ENCODE results near the gene TOR4A. TPM values are rescaled to one million over a fixed set of nuclear protein-coding genes. Genes with fewer than 3 reads are reported as not detected.
A peak's percentile ranks its signal among the peaks of the same experiment; 100 is the strongest.

Gene TOR4A
- total and polyA plus RNA-seq, 3 donors from 2014 or later = 2.1 to 4.5 (median 3.4) TPM

DNA sequence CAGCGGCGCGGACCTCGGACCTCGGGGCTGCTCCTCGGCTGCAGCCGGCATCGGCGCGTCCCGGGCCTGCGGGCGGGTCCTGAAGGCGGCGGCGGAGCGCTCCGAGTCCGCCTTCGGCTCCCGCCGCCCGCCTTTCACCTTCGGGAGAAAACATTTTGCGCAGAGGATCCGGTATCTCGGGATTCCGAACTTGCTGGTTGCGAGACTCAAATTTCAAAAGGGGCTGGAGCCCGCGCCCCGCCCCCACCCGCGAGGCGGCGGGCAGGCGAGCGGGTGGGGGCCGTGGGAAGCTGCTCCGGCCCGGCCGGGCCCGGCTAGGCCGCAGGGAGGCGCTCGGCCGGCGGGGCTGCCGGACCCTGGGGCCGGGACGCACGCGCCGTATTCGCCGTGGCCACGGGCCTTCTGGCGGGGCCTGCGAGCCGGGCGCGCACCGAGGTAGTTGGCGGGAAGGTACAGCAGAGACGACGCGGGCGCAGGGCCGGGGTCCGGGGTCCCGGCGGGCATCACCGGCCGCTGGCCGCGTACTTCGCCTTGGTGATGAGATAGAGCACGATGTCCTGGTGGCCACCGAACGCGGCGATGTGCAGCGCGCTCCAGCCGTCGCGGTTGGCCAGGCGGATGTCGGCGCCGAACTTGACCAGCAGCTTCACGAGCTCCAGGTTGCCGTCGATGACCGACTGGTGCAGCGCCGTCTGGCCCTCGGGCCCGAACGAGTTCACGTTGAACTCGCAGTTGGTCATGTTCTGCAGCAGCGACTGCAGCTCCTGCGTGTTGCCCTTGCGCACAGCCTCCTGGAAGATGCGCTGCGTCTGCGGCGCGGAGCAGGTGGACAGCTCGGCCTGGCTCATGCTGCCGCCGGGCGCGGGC lies 23.8 kb downstream of the TOR4A start:
- TF ChIP-seq, protein P1, sequence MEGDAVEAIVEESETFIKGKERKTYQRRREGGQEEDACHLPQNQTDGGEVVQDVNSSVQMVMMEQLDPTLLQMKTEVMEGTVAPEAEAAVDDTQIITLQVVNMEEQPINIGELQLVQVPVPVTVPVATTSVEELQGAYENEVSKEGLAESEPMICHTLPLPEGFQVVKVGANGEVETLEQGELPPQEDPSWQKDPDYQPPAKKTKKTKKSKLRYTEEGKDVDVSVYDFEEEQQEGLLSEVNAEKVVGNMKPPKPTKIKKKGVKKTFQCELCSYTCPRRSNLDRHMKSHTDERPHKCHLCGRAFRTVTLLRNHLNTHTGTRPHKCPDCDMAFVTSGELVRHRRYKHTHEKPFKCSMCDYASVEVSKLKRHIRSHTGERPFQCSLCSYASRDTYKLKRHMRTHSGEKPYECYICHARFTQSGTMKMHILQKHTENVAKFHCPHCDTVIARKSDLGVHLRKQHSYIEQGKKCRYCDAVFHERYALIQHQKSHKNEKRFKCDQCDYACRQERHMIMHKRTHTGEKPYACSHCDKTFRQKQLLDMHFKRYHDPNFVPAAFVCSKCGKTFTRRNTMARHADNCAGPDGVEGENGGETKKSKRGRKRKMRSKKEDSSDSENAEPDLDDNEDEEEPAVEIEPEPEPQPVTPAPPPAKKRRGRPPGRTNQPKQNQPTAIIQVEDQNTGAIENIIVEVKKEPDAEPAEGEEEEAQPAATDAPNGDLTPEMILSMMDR (IDR thresholded peaks at IDR 0.05) = peak in 1 of 3 experiments; percentile 2
- TF ChIP-seq POLR2A (IDR thresholded peaks at IDR 0.05) = no peak
- Histone ChIP-seq H3K27me3 (no peaks in the 10 kb centered on the region), H3K36me3 (ENCODE audit: low read depth, missing control alignments) (no peaks in the 10 kb centered on the region), H3K27ac (peak overlapping the region in 1 of 2 donors; percentile 53), H3K4me3 (peak overlapping the region; percentile 47 to 50), H3K4me1 (peaks cover 34% of the 10 kb centered on the region), H3K9me3 (no peaks in the 10 kb centered on the region)
- DNase-seq = no peak
- 1% methylated on average over 93 of the region's 115 CpGs; no CpG with 5 or more reads in 1 of the 2 donors for WGBS, 2 donors
- intact Hi-C loops (cut with DNase I; ENCODE audit: low total_unique reads) = no loop called here

DNA sequence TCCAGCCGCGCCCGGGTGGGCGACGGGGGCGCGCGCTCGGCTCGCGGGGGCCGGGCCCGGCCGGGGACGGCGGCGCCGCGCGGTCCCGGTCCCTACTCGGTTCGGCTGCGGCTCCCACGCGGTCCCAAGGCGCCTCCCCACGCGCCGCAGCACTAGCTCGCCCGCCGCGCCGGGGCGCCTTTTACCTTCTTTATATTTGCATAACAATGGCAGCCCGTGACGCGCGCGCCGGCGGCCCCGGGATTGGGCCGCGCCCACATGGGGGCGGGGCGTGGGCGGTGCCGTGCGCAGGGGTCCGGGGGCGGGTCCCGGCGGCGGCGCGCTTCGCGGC lies 24.6 kb downstream of the TOR4A start, which contains the start of gene NRARP:
Gene NRARP (minus strand): TSS at position 154 of the 331 bp plus-strand sequence. CDS start 343 bp downstream, outside the sequence.
- Histone ChIP-seq H3K4me3 (peak within 1 kb of the TSS; percentile 50 to 60), H3K9me3 (no peaks in the 10 kb centered on the region), H3K27me3 (no peaks in the 10 kb centered on the region), H3K36me3 (ENCODE audit: low read depth, missing control alignments) (no peaks in the 10 kb centered on the region), H3K4me1 (peaks cover 35% of the 10 kb centered on the region), H3K27ac (peak within 1 kb of the TSS; percentile 72 to 80)
- TF ChIP-seq, protein P1 (IDR thresholded peaks at IDR 0.05) = no peak
- TF ChIP-seq POLR2A (IDR thresholded peaks at IDR 0.05) = no peak
- intact Hi-C loops (cut with DNase I; ENCODE audit: low total_unique reads) = no loop called here
- DNase-seq = peak; percentile 96
- 0% methylated on average over 44 of the region's 60 CpGs; no CpG with 5 or more reads in 1 of the 2 donors for WGBS, 2 donors

DNA sequence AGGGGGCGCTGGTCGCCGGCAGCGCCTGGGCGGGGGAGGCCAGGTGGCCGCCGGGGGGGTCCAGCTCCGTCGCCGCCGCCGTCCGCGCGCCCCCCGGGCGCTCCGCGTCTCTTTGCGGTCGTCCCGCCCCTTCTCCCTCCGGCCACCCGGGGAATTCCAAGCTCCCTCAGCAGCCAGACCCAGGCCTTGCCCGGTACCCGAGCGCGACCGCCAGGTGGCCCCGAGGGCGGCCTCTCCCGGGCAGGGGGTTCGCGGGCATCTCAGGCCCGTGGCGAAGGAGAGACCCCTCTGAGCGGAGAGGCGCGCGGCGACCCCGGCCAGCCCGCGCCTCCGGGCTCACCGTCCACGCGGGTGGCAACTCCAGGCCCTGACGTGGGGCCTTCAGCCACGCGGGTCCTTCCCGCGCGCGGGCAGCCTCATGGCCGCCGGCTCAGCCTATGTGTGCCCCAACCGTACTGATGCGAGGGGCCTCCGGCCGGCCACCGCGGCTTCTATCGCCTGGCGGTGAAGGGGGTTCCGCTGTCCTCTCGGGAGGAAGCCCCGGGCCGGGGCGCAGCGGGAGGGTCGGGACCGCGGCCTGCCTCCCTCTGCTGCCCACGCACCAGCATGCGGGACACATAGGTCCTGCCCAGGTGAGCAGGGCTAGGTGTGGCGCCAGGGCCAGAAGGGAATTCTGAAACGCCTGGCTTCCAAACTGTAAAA lies 25.1 kb downstream of the TOR4A start:
- Histone ChIP-seq H3K27ac (peak overlapping the region; percentile 72 to 80), H3K27me3 (no peaks in the 10 kb centered on the region), H3K9me3 (no peaks in the 10 kb centered on the region), H3K36me3 (ENCODE audit: low read depth, missing control alignments) (no peaks in the 10 kb centered on the region), H3K4me3 (peak overlapping the region; percentile 48 to 60), H3K4me1 (peaks cover 40% of the 10 kb centered on the region)
- TF ChIP-seq, protein P1 (IDR thresholded peaks at IDR 0.05) = peak; percentile 36 to 45 (median 38)
- TF ChIP-seq POLR2A (IDR thresholded peaks at IDR 0.05) = no peak
- WGBS, 2 donors = 5% methylated on average over 58 of the region's 78 CpGs; no CpG with 5 or more reads in 1 of the 2 donors
- no peak for DNase-seq
- intact Hi-C loops (cut with DNase I; ENCODE audit: low total_unique reads) = no loop called here

DNA sequence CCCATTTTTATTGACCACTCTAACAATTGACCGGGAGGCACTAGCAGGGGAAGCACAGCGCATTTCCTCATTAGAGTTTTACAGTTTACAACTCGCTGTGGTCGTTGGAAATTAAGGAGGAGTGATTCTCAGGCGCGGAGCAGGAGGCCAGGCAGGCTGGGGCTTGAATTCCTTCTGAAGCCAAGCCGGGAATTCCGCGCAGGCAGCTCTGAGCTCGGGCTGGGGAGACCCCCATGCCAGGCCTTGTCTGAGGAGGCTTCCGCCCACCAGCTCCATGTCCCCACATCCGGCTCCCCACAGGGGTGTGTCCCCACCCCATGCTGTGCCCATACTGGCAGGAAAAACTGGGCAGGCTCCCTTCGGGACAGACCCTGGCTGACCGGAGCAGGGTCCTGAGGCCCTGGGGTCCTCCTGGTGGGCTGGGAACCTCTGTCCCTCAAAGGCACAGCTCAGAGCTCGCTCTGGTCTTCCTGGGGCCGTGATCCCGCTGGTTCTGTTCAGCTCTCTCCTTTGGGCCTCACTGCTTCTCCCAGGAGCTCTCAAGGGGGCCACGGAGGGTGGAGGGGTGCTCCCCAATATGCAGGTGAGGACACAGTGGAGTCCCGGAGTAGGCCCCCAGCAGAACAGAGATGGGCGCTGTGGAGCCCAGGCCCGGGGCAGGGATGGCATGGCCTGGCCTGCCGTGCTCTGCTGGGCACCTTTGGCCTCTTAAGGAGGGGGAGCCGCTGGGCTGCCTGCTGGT lies 25.8 kb downstream of the TOR4A start:
- Histone ChIP-seq H3K9me3 (no peaks in the 10 kb centered on the region), H3K36me3 (ENCODE audit: low read depth, missing control alignments) (no peaks in the 10 kb centered on the region), H3K27me3 (no peaks in the 10 kb centered on the region), H3K4me1 (peaks cover 37% of the 10 kb centered on the region), H3K4me3 (peak overlapping the region; percentile 48 to 60), H3K27ac (peak overlapping the region in 1 of 2 donors; percentile 80)
- WGBS, 2 donors = 46 to 51% methylated on average over 11 to 23 of the region's 23 CpGs
- intact Hi-C loops (cut with DNase I; ENCODE audit: low total_unique reads) = no loop called here
- no peak for DNase-seq
- no peak for TF ChIP-seq POLR2A (IDR thresholded peaks at IDR 0.05)
- TF ChIP-seq, protein P1 (IDR thresholded peaks at IDR 0.05) = no peak
